ENCODE results near the gene ZNF474. TPM values are rescaled to one million over a fixed set of nuclear protein-coding genes. Genes with fewer than 3 reads are reported as not detected.

Gene ZNF474
- total RNA-seq, 1 donor from 2014 or later = 2.6 TPM

DNA sequence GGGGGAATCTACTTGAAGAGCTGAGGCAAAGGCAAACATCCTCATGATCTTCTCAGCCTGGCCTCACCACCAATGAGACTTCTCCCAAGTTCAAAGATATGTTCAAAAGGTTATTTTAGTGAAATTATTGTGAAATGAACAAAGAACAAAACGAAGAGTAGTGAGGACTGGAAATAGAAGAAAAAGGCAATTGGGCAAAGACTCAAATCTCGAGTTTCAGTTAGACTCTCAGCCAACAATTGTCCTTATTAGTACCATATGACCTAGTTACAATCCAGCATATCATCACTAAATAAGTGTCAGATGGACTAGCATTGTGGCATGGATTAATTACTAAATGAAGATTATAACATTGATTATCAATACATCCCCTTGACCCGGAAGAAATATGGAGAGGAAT lies 9.0 kb downstream of the ZNF474 start:
- no peaks in the 10 kb centered on the region for H3K27me3 ChIP-seq (ENCODE audit: control insufficient read depth in 3 of 3, insufficient read depth in 3 of 3, low read length in 3 of 3)
- no peaks in the 10 kb centered on the region for H3K9me3 ChIP-seq (ENCODE audit: control insufficient read depth in 3 of 3, low read length in 3 of 3)
- H3K4me3 ChIP-seq (ENCODE audit: low read length in 3 of 3) = no peak overlapping the region
- H3K27ac ChIP-seq (ENCODE audit: low read depth, low read length) = no peak overlapping the region
- H3K9ac ChIP-seq (ENCODE audit: low read depth in 1 of 3, low read length in 3 of 3) = no peak overlapping the region
- no peaks in the 10 kb centered on the region for H3K4me1 ChIP-seq (ENCODE audit: control insufficient read depth in 3 of 3, insufficient read depth in 3 of 3, low read length in 3 of 3)
- no peaks in the 10 kb centered on the region for H3K36me3 ChIP-seq (ENCODE audit: control insufficient read depth in 3 of 3, insufficient read depth in 3 of 3, low read length in 3 of 3)

DNA sequence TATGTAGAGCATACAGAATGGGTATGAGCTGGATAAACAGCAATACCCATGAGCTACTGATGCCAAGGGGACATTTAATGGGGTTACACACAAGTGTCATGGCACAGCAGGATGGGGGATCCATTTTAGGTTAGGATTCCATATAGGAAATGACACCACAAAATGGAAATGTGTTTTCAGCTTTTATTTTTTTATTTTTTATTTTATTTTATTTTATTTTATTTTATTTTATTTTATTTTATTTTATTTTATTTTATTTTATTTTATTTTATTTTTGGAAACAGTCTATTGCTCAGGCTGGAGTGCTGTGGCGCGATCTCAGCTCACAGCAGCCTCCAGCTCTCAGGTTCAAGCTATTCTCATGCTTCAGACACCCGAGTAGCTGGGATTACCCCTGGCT lies 11.6 kb downstream of the ZNF474 start:
- H3K27me3 ChIP-seq (ENCODE audit: control insufficient read depth in 3 of 3, insufficient read depth in 3 of 3, low read length in 3 of 3) = no peaks in the 10 kb centered on the region
- no peak overlapping the region for H3K9ac ChIP-seq (ENCODE audit: low read depth in 1 of 3, low read length in 3 of 3)
- H3K4me3 ChIP-seq (ENCODE audit: low read length in 3 of 3) = no peak overlapping the region
- no peak overlapping the region for H3K27ac ChIP-seq (ENCODE audit: low read depth, low read length)
- H3K9me3 ChIP-seq (ENCODE audit: control insufficient read depth in 3 of 3, low read length in 3 of 3) = no peaks in the 10 kb centered on the region
- H3K36me3 ChIP-seq (ENCODE audit: control insufficient read depth in 3 of 3, insufficient read depth in 3 of 3, low read length in 3 of 3) = no peaks in the 10 kb centered on the region
- H3K4me1 ChIP-seq (ENCODE audit: control insufficient read depth in 3 of 3, insufficient read depth in 3 of 3, low read length in 3 of 3) = no peaks in the 10 kb centered on the region

DNA sequence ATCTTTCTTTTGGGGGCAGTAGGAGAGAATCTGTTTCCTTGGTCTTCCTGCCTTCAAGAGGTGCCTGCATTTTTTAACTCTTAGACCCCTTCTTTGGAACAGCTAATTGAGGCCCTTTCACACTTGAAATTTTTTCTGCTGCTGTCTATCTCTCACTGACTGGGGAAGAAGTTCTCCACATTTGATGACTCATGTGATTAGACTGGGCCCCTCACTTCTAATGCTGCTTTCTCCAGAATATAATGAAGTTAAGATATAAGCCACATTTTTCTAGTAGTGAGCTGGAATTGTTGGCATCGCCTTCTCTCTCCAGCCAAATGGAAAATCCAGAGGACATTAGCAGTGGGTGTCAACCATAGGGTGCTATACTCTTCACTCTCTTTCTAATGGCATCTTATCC lies 12.4 kb downstream of the ZNF474 start:
- no peaks in the 10 kb centered on the region for H3K36me3 ChIP-seq (ENCODE audit: control insufficient read depth in 3 of 3, insufficient read depth in 3 of 3, low read length in 3 of 3)
- H3K9me3 ChIP-seq (ENCODE audit: control insufficient read depth in 3 of 3, low read length in 3 of 3) = no peaks in the 10 kb centered on the region
- no peaks in the 10 kb centered on the region for H3K27me3 ChIP-seq (ENCODE audit: control insufficient read depth in 3 of 3, insufficient read depth in 3 of 3, low read length in 3 of 3)
- H3K4me3 ChIP-seq (ENCODE audit: low read length in 3 of 3) = no peak overlapping the region
- no peak overlapping the region for H3K9ac ChIP-seq (ENCODE audit: low read depth in 1 of 3, low read length in 3 of 3)
- H3K27ac ChIP-seq (ENCODE audit: low read depth, low read length) = no peak overlapping the region
- H3K4me1 ChIP-seq (ENCODE audit: control insufficient read depth in 3 of 3, insufficient read depth in 3 of 3, low read length in 3 of 3) = no peaks in the 10 kb centered on the region

DNA sequence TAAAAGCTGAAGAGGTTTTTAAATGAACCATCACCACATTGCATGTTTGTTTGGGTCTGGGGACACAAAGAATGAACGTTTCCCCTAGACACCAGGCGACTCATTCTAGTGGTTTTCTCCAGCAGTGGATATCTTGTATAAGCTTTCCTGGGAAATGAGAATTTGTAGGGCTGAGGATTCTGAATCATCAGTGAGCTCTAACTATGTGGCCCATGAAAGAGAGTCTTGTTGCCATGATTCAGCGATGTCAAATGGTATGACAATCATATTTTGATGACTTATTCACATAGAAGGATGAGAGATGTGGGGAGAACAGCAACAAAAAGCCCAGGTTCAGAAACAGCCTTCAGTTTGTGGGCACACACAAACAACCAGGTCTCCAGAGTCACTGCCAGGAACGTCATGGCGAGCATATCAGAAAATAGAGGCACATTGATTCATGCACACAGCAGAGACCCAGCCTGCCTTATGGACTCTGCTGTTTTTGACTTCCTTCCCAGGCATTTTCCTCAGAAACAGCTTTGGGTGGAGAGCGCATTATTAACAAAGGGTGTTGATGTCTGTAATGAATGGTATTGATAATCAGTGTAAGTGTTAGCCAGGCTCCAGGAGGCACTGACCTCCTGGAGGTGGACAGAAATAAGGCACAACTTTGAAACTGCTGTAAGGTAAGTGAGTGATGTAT lies 13.3 kb downstream of the ZNF474 start:
- no peak overlapping the region for H3K9ac ChIP-seq (ENCODE audit: low read depth in 1 of 3, low read length in 3 of 3)
- no peak overlapping the region for H3K27ac ChIP-seq (ENCODE audit: low read depth, low read length)
- no peaks in the 10 kb centered on the region for H3K27me3 ChIP-seq (ENCODE audit: control insufficient read depth in 3 of 3, insufficient read depth in 3 of 3, low read length in 3 of 3)
- H3K36me3 ChIP-seq (ENCODE audit: control insufficient read depth in 3 of 3, insufficient read depth in 3 of 3, low read length in 3 of 3) = no peaks in the 10 kb centered on the region
- H3K4me1 ChIP-seq (ENCODE audit: control insufficient read depth in 3 of 3, insufficient read depth in 3 of 3, low read length in 3 of 3) = no peaks in the 10 kb centered on the region
- no peaks in the 10 kb centered on the region for H3K9me3 ChIP-seq (ENCODE audit: control insufficient read depth in 3 of 3, low read length in 3 of 3)
- H3K4me3 ChIP-seq (ENCODE audit: low read length in 3 of 3) = no peak overlapping the region

GRCh38 chr5:122144236-122144635 lies 14.9 kb downstream of the ZNF474 start:
- Histone ChIP-seq H3K9ac (ENCODE audit: low read depth in 1 of 3, low read length in 3 of 3) (no peak overlapping the region), H3K27ac (ENCODE audit: low read depth, low read length) (no peak overlapping the region), H3K9me3 (ENCODE audit: control insufficient read depth in 3 of 3, low read length in 3 of 3) (no peaks in the 10 kb centered on the region)

DNA sequence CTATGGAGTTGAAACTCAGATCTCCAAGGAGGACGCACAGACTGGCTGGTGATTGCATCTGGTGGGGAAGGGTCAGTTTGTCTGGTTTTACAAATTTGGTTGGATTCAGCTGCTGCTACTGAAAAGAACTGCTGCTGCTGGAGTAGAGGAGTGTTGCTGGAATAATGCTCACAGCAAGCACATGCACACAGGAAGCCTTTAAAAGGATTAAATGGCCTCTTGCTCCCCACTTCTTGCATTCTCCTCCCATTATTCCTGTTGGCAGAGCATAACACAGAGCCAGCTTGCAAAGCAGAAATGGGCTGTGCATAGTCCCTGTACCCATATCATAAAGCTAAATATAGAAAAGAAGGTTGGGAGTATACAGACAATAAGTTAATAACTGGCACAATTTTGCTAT lies 16.6 kb downstream of the ZNF474 start:
- no peaks in the 10 kb centered on the region for H3K4me1 ChIP-seq (ENCODE audit: control insufficient read depth in 3 of 3, insufficient read depth in 3 of 3, low read length in 3 of 3)
- no peaks in the 10 kb centered on the region for H3K36me3 ChIP-seq (ENCODE audit: control insufficient read depth in 3 of 3, insufficient read depth in 3 of 3, low read length in 3 of 3)
- H3K9me3 ChIP-seq (ENCODE audit: control insufficient read depth in 3 of 3, low read length in 3 of 3) = no peaks in the 10 kb centered on the region
- H3K9ac ChIP-seq (ENCODE audit: low read depth in 1 of 3, low read length in 3 of 3) = no peak overlapping the region
- H3K27ac ChIP-seq (ENCODE audit: low read depth, low read length) = no peak overlapping the region
- no peaks in the 10 kb centered on the region for H3K27me3 ChIP-seq (ENCODE audit: control insufficient read depth in 3 of 3, insufficient read depth in 3 of 3, low read length in 3 of 3)
- H3K4me3 ChIP-seq (ENCODE audit: low read length in 3 of 3) = no peak overlapping the region

More at GRCh38 chr5:122144236-122144635, 14.9 kb downstream of the ZNF474 start:
- H3K36me3 ChIP-seq (ENCODE audit: control insufficient read depth in 3 of 3, insufficient read depth in 3 of 3, low read length in 3 of 3) = no peaks in the 10 kb centered on the region
- H3K4me3 ChIP-seq (ENCODE audit: low read length in 3 of 3) = no peak overlapping the region
- H3K4me1 ChIP-seq (ENCODE audit: control insufficient read depth in 3 of 3, insufficient read depth in 3 of 3, low read length in 3 of 3) = no peaks in the 10 kb centered on the region
- H3K27me3 ChIP-seq (ENCODE audit: control insufficient read depth in 3 of 3, insufficient read depth in 3 of 3, low read length in 3 of 3) = no peaks in the 10 kb centered on the region

- peaks cover 0 to 7% (median 5%) of the 10 kb centered on the region in 3 donors for H3K4me1 ChIP-seq (ENCODE audit: control insufficient read depth in 3 of 3, insufficient read depth in 3 of 3, low read length in 3 of 3)
- H3K27me3 ChIP-seq (ENCODE audit: control insufficient read depth in 3 of 3, insufficient read depth in 3 of 3, low read length in 3 of 3) = no peaks in the 10 kb centered on the region
- no peaks in the 10 kb centered on the region for H3K36me3 ChIP-seq (ENCODE audit: control insufficient read depth in 3 of 3, insufficient read depth in 3 of 3, low read length in 3 of 3)
- no peaks in the 10 kb centered on the region for H3K9me3 ChIP-seq (ENCODE audit: control insufficient read depth in 3 of 3, low read length in 3 of 3)
- H3K27ac ChIP-seq (ENCODE audit: low read depth, low read length) = no peak overlapping the region
- no peak overlapping the region for H3K9ac ChIP-seq (ENCODE audit: low read depth in 1 of 3, low read length in 3 of 3)
- H3K4me3 ChIP-seq (ENCODE audit: low read length in 3 of 3) = no peak overlapping the region
These were observed 20.2 kb downstream of the ZNF474 start for GRCh38 chr5:122149321-122150090.

- Histone ChIP-seq H3K27ac (ENCODE audit: low read depth, low read length) (no peak overlapping the region), H3K9ac (ENCODE audit: low read depth in 1 of 3, low read length in 3 of 3) (no peak overlapping the region), H3K4me3 (ENCODE audit: low read length in 3 of 3) (no peak overlapping the region), H3K36me3 (ENCODE audit: control insufficient read depth in 3 of 3, insufficient read depth in 3 of 3, low read length in 3 of 3) (no peaks in the 10 kb centered on the region), H3K9me3 (ENCODE audit: control insufficient read depth in 3 of 3, low read length in 3 of 3) (no peaks in the 10 kb centered on the region), H3K4me1 (ENCODE audit: control insufficient read depth in 3 of 3, insufficient read depth in 3 of 3, low read length in 3 of 3) (peaks cover 0 to 11% (median 5%) of the 10 kb centered on the region in 3 donors), H3K27me3 (ENCODE audit: control insufficient read depth in 3 of 3, insufficient read depth in 3 of 3, low read length in 3 of 3) (no peaks in the 10 kb centered on the region)
These were observed 20.9 kb downstream of the ZNF474 start for GRCh38 chr5:122150215-122150614.

DNA sequence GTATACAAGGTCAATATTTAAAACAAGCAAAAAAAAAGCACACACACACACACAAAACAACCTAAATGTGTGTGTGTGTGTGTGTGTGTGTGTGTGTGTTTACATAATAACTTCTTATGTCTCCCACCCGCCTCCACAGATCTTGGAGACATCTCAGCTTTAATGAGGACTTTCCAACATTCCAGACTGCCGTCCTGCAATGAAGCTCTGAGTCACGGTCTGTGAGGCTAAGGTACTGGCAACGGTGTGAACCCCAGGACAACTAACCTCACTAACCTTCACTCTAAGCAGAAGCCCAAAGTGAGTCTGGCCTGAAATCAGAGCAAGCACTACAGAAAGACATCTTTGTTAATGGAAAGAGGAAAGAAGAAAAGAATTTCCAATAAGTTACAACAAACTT lies 22.3 kb downstream of the ZNF474 start:
- Histone ChIP-seq H3K27me3 (ENCODE audit: control insufficient read depth in 3 of 3, insufficient read depth in 3 of 3, low read length in 3 of 3) (no peaks in the 10 kb centered on the region), H3K4me3 (ENCODE audit: low read length in 3 of 3) (no peak overlapping the region), H3K9me3 (ENCODE audit: control insufficient read depth in 3 of 3, low read length in 3 of 3) (no peaks in the 10 kb centered on the region), H3K27ac (ENCODE audit: low read depth, low read length) (peak overlapping the region; percentile 72), H3K36me3 (ENCODE audit: control insufficient read depth in 3 of 3, insufficient read depth in 3 of 3, low read length in 3 of 3) (no peaks in the 10 kb centered on the region), H3K4me1 (ENCODE audit: control insufficient read depth in 3 of 3, insufficient read depth in 3 of 3, low read length in 3 of 3) (peaks cover 0 to 11% (median 5%) of the 10 kb centered on the region in 3 donors), H3K9ac (ENCODE audit: low read depth in 1 of 3, low read length in 3 of 3) (no peak overlapping the region)

DNA sequence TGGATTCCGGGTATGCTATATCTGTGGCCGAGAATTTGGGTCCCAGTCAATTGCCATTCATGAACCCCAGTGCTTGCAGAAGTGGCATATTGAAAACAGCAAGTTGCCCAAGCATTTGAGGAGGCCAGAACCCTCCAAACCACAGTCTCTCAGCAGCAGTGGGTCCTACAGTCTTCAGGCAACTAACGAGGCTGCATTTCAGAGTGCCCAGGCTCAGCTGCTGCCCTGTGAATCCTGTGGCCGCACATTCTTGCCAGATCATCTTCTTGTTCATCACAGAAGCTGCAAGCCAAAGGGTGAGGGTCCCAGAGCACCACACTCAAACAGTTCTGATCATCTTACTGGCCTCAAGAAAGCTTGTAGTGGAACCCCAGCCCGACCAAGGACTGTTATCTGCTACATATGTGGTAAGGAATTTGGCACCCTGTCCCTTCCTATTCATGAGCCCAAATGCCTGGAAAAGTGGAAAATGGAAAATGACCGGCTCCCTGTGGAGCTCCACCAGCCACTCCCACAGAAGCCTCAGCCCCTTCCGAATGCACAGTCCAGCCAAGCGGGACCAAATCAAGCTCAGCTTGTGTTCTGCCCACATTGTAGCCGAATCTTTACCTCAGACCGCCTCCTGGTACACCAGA lies 23.0 kb downstream of the ZNF474 start:
- Histone ChIP-seq H3K27ac (ENCODE audit: low read depth, low read length) (peak overlapping the region; percentile 72), H3K9ac (ENCODE audit: low read depth in 1 of 3, low read length in 3 of 3) (no peak overlapping the region)

More for the DNA sequence above, 23.0 kb downstream of the ZNF474 start:
- H3K4me1 ChIP-seq (ENCODE audit: control insufficient read depth in 3 of 3, insufficient read depth in 3 of 3, low read length in 3 of 3) = peaks cover 0 to 11% (median 5%) of the 10 kb centered on the region in 3 donors
- H3K4me3 ChIP-seq (ENCODE audit: low read length in 3 of 3) = no peak overlapping the region
- no peaks in the 10 kb centered on the region for H3K27me3 ChIP-seq (ENCODE audit: control insufficient read depth in 3 of 3, insufficient read depth in 3 of 3, low read length in 3 of 3)
- H3K9me3 ChIP-seq (ENCODE audit: control insufficient read depth in 3 of 3, low read length in 3 of 3) = no peaks in the 10 kb centered on the region
- no peaks in the 10 kb centered on the region for H3K36me3 ChIP-seq (ENCODE audit: control insufficient read depth in 3 of 3, insufficient read depth in 3 of 3, low read length in 3 of 3)

Measured in skeletal muscle tissue (tissue), 4 donors.